IMR-90 (cell line): Measurements from ENCODE around the gene CCT5. TPM values are rescaled to one million over a fixed set of nuclear protein-coding genes. Genes with fewer than 3 reads are reported as not detected.

ENCODE experiments used
- ATAC-seq: fragments of 200-7000 bp; cut with Tn5 transposase; 2 replicates; pipeline ENCODE4 v1.9.1; 2020; ENCODE audit warnings: low read depth, mild to moderate bottlenecking, moderate library complexity
- BruUV-seq: library from RNA; stranded (reverse); fragments of 400-500 nt; replicated peaks from 2 replicates; lab custom pipeline; 2021; lab: Mats Ljungman, UMichigan
- CTCF ChIA-PET: fragments of 300-600 bp; formaldehyde crosslinking; extraction: SDS; loops from one replicate; lab custom pipeline; 2021; ENCODE audit warnings: antibody characterized with exemption; lab: Yijun Ruan, JAX
- POLR2A ChIA-PET: fragments of 300-600 bp; sonication (Branson Sonifier 250); formaldehyde crosslinking; loops from one replicate; lab custom pipeline; 2022; ENCODE audit warnings: antibody characterized with exemption; ENCODE audit not compliant: unreplicated experiment; lab: Charles Lee
- DNase-seq: peaks from one replicate; pipeline ENCODE4 v3.0.0; 2013
- H2AFZ ChIP-seq: replicated peaks from 2 replicates; pipeline ENCODE3; 2013; ENCODE audit warnings: low read length, mild to moderate bottlenecking; ENCODE audit not compliant: poor library complexity
- H2AK5ac ChIP-seq: 2 replicates; pipeline ENCODE4 v1.6.1; 2013; ENCODE audit warnings: low read depth, low read length, inconsistent platforms
- H2AK9ac ChIP-seq: replicated peaks from 2 replicates; pipeline ENCODE3; 2013; ENCODE audit warnings: mild to moderate bottlenecking, low read depth, low read length, moderate library complexity; ENCODE audit not compliant: poor library complexity
- H2BK120ac ChIP-seq: 2 replicates; pipeline ENCODE4 v1.6.1; 2013; ENCODE audit warnings: low read depth, low read length, inconsistent platforms
- H2BK15ac ChIP-seq: 3 replicates; pipeline ENCODE4 v1.6.1; 2013; ENCODE audit warnings: low read depth, low read length, inconsistent platforms
- H2BK20ac ChIP-seq: 2 replicates; pipeline ENCODE4 v1.6.1; 2013; ENCODE audit warnings: low read depth, mild to moderate bottlenecking, inconsistent platforms, low read length, moderate library complexity
- H2BK5ac ChIP-seq: 2 replicates; pipeline ENCODE4 v1.6.1; 2013; ENCODE audit warnings: mild to moderate bottlenecking, low read depth, low read length, inconsistent platforms; ENCODE audit not compliant: poor library complexity, severe bottlenecking
- H3K14ac ChIP-seq: replicated peaks from 2 replicates; pipeline ENCODE4 v1.6.1; 2013; ENCODE audit warnings: low read depth, low read length, inconsistent platforms
- H3K18ac ChIP-seq: 2 replicates; pipeline ENCODE4 v1.6.1; 2013; ENCODE audit warnings: low read depth, low read length, control low read depth
- H3K23ac ChIP-seq: 2 replicates; pipeline ENCODE4 v1.6.1; 2013; ENCODE audit warnings: low read depth, low read length, inconsistent platforms
- H3K27ac ChIP-seq: 2 replicates; pipeline ENCODE4 v1.5.1; 2013; ENCODE audit warnings: mild to moderate bottlenecking, control low read depth, low read length; ENCODE audit not compliant: insufficient read depth
- H3K27me3 ChIP-seq: 2 replicates; pipeline ENCODE4 v1.6.1; 2013; ENCODE audit warnings: low read length; ENCODE audit not compliant: control insufficient read depth, insufficient read depth
- H3K36me3 ChIP-seq: 2 replicates; pipeline ENCODE4 v1.6.1; 2013; ENCODE audit warnings: low read length, mixed read lengths; ENCODE audit not compliant: control insufficient read depth, insufficient read depth
- H3K4ac ChIP-seq: 2 replicates; pipeline ENCODE4 v1.6.1; 2013; ENCODE audit warnings: low read depth, low read length, inconsistent platforms
- H3K4me1 ChIP-seq: 2 replicates; pipeline ENCODE4 v1.6.1; 2013; ENCODE audit warnings: low read length, mixed read lengths; ENCODE audit not compliant: control insufficient read depth, insufficient read depth
- H3K4me2 ChIP-seq: 2 replicates; pipeline ENCODE4 v1.6.1; 2013; ENCODE audit warnings: low read depth, mild to moderate bottlenecking, control low read depth, low read length, moderate library complexity
- H3K4me3 ChIP-seq: 2 replicates; pipeline ENCODE4 v1.5.1; 2013; ENCODE audit warnings: low read depth, mild to moderate bottlenecking, control low read depth, low read length, moderate library complexity; ENCODE audit not compliant: insufficient read depth
- H3K56ac ChIP-seq: 2 replicates; pipeline ENCODE4 v1.6.1; 2013; ENCODE audit warnings: low read length, inconsistent platforms; ENCODE audit not compliant: insufficient read depth; ENCODE audit errors: extremely low read depth
- H3K79me1 ChIP-seq, 2 experiments: 2 replicates each; pipeline ENCODE4 v1.6.1; 2013; ENCODE audit warnings: low read length in 2 of 2, inconsistent platforms in 1 of 2, low read depth in 1 of 2
- H3K9ac ChIP-seq: 2 replicates; pipeline ENCODE4 v1.6.1; 2013; ENCODE audit warnings: low read depth, low read length, control low read depth
- H3K9me1 ChIP-seq: 2 replicates; pipeline ENCODE4 v1.6.1; 2013; ENCODE audit warnings: low read length, inconsistent platforms; ENCODE audit not compliant: insufficient read depth
- H3K9me3 ChIP-seq: 2 replicates; pipeline ENCODE4 v1.6.1; 2013; ENCODE audit warnings: low read length; ENCODE audit not compliant: control insufficient read depth, insufficient read depth
- H4K20me1 ChIP-seq: 2 replicates; pipeline ENCODE4 v1.6.1; 2013; ENCODE audit warnings: low read length, inconsistent platforms; ENCODE audit not compliant: insufficient read depth
- H4K5ac ChIP-seq: 2 replicates; pipeline ENCODE4 v1.6.1; 2013; ENCODE audit warnings: mild to moderate bottlenecking, low read depth, low read length, control low read depth
- H4K8ac ChIP-seq, 2 experiments: 2 replicates each; pipeline ENCODE4 v1.6.1; 2013; ENCODE audit warnings: low read depth in 2 of 2, low read length in 2 of 2, control low read depth in 1 of 2, inconsistent platforms in 1 of 2
- H4K91ac ChIP-seq: 2 replicates; pipeline ENCODE4 v1.6.1; 2013; ENCODE audit warnings: low read depth, low read length, inconsistent platforms; ENCODE audit not compliant: insufficient read depth
- BHLHE40 ChIP-seq: fragments of 150-350 bp; IDR thresholded peaks from 2 replicates; pipeline ENCODE4 v1.6.1; 2016; ENCODE audit warnings: mild to moderate bottlenecking, low read depth, low read length
- CEBPB ChIP-seq: IDR thresholded peaks from 2 replicates; pipeline ENCODE4 v1.6.1; 2012; ENCODE audit warnings: low read depth, low read length, improper control_type of control experiment
- CHD1 ChIP-seq: IDR thresholded peaks from 2 replicates; pipeline ENCODE4 v1.6.1; 2012; ENCODE audit warnings: low read depth, low read length, improper control_type of control experiment
- FOS ChIP-seq: fragments of 150-350 bp; IDR thresholded peaks from 2 replicates; pipeline ENCODE4 v1.6.1; 2016; ENCODE audit warnings: low read depth, low read length
- MAFK ChIP-seq: IDR thresholded peaks from 2 replicates; pipeline ENCODE4 v1.6.1; 2012; ENCODE audit warnings: low read depth, low read length, improper control_type of control experiment
- MAZ ChIP-seq: IDR thresholded peaks from 2 replicates; pipeline ENCODE4 v1.6.1; 2012; ENCODE audit warnings: low read depth, mild to moderate bottlenecking, low read length, improper control_type of control experiment, moderate library complexity, borderline replicate concordance
- MXI1 ChIP-seq: IDR thresholded peaks from 2 replicates; pipeline ENCODE4 v1.6.1; 2012; ENCODE audit warnings: low read depth, mild to moderate bottlenecking, low read length, moderate library complexity, borderline replicate concordance
- NFE2L2 ChIP-seq: fragments of 150-350 bp; IDR thresholded peaks from 2 replicates; pipeline ENCODE4 v1.6.1; 2016; ENCODE audit warnings: low read depth, mild to moderate bottlenecking, low read length
- POLR2A ChIP-seq: IDR thresholded peaks from 2 replicates; pipeline ENCODE4 v1.6.1; 2012; ENCODE audit warnings: mild to moderate bottlenecking, low read depth, low read length
- RAD21 ChIP-seq: IDR thresholded peaks from 2 replicates; pipeline ENCODE4 v1.6.1; 2012; ENCODE audit warnings: low read length, improper control_type of control experiment
- RCOR1 ChIP-seq: IDR thresholded peaks from 2 replicates; pipeline ENCODE4 v1.6.1; 2012; ENCODE audit warnings: mild to moderate bottlenecking, low read length, improper control_type of control experiment; ENCODE audit not compliant: insufficient replicate concordance
- RFX5 ChIP-seq: IDR thresholded peaks from 2 replicates; pipeline ENCODE4 v1.8.0; 2012; ENCODE audit warnings: low read depth, mild to moderate bottlenecking, low read length, moderate library complexity
- SMC3 ChIP-seq: fragments of 150-350 bp; IDR thresholded peaks from 2 replicates; pipeline ENCODE4 v1.6.1; 2016; ENCODE audit warnings: low read depth, mild to moderate bottlenecking, antibody characterized with exemption, low read length, moderate library complexity
- WGBS, 2 experiments: methylation state at CpG; one replicate each; pipeline versions ENCODE4 v1.1.5 to v1.1.7; 2013; ENCODE audit warnings: missing lambda C conversion rate in 2 of 2; ENCODE audit not compliant: insufficient read length in 1 of 2; ENCODE audit errors: extremely low coverage in 2 of 2; 5-methylcytosine and 5-hydroxymethylcytosine counted together
- dilution Hi-C: fragments of 300-500 bp; cut with HindIII; formaldehyde crosslinking; loops from one replicate; pipeline ENCODE4 v1.14.3; 2018; ENCODE audit warnings: low sequenced_read_pairs; ENCODE audit not compliant: unreplicated experiment
- in situ Hi-C: fragments of 300-500 bp; cut with MboI; formaldehyde crosslinking; loops from 3 replicates; pipeline ENCODE4 v1.14.3; 2019; ENCODE audit warnings: low sequenced_read_pairs, inconsistent platforms, mixed read lengths
- intact Hi-C: fragments of 100-400 bp; cut with micrococcal nuclease; formaldehyde crosslinking; loops from 2 replicates; pipeline ENCODE4 v1.10.0; 2022
- polyA plus RNA-seq, 3 experiments: library from polyadenylated mRNA; depleted of rRNA; stranded (reverse); fragments of >200 nt; gene quantifications; 2 replicates each; pipeline ENCODE4 v1.2.3, GENCODE V29; 2012; ENCODE audit warnings: low replicate concordance in 1 of 3
- total RNA-seq: library from RNA; depleted of rRNA; stranded (reverse); fragments of >200 nt; gene quantifications from 2 replicates; pipeline ENCODE4 v1.2.3, GENCODE V29; 2012
- TF ChIP-seq, protein P1 (sequence below): fragments of 150-350 bp; IDR thresholded peaks from 2 replicates; pipeline ENCODE4 v1.6.1; 2016; ENCODE audit warnings: low read depth, mild to moderate bottlenecking, low read length, moderate library complexity, borderline replicate concordance
- TF ChIP-seq, protein P2 (sequence below): fragments of 150-350 bp; IDR thresholded peaks from 2 replicates; pipeline ENCODE4 v1.6.1; 2017; ENCODE audit warnings: mild to moderate bottlenecking, antibody characterized with exemption, low read length, low read depth
- TF ChIP-seq, protein P3 (sequence below): conservative IDR thresholded peaks from 2 replicates; pipeline ENCODE4 v1.5.1; 2012; ENCODE audit warnings: mild to moderate bottlenecking, low read depth, low read length, improper control_type of control experiment

CCT5 gene
- total and polyA plus RNA-seq, 2 of the 4 experiments (the other 2 are of a cell fraction): 358 to 481 TPM

DNA sequence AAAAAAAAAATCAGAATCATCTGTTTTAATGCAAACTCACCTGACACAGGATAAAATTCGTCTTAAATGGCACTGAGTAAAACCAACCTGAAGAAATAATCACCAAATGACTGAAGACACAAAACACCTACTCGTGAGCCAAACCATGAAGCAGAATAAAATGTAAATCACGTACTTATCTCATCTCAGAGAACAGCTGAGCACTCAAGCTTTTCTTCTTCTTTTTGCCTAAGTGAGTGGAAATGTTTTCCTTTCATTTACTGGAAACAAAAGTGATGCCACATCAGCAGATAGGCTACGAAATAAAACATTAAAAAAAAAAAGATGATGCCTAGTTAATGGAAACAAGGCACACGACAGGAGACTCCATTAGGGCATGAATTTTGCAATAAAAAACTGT, 36.8 kb upstream of the CCT5 start:
- Histone ChIP-seq H3K27me3 (no peaks in the 10 kb centered on the region), H2AK9ac (no peak overlapping the region), H3K56ac (no peak overlapping the region), H3K4ac (no peak overlapping the region), H3K18ac (no peak overlapping the region), H3K79me1 (no peaks in the 10 kb centered on the region), H4K91ac (no peak overlapping the region), H2BK120ac (peak overlapping the region; percentile 56; the same call in 1 of the 2 replicates), H4K20me1 (no peaks in the 10 kb centered on the region), H3K9me1 (peaks cover 3% of the 10 kb centered on the region; the same call in 1 of the 2 replicates), H3K4me1 (no peaks in the 10 kb centered on the region), H2AFZ (no peak overlapping the region), H3K14ac (no peak overlapping the region), H4K8ac (no peak overlapping the region), H2BK20ac (peak overlapping the region; percentile 34; the same call in 1 of the 2 replicates), H2AK5ac (no peak overlapping the region; the same call in 1 of the 2 replicates), H3K36me3 (no peaks in the 10 kb centered on the region), H3K4me2 (no peak overlapping the region), H3K9ac (no peak overlapping the region), H2BK15ac (no peak overlapping the region), H3K9me3 (no peaks in the 10 kb centered on the region), H2BK5ac (no peak overlapping the region), H4K5ac (no peak overlapping the region), H3K23ac (no peak overlapping the region), H3K4me3 (no peak overlapping the region), H3K27ac (no peak overlapping the region)
- TF ChIP-seq SMC3 (no peak), MAFK (no peak), RCOR1 (no peak), MXI1 (no peak), CEBPB (no peak), CHD1 (no peak), POLR2A (no peak), RAD21 (no peak), FOS (no peak), RFX5 (no peak), MAZ (no peak), BHLHE40 (no peak), NFE2L2 (no peak)
- TF ChIP-seq, protein P1, sequence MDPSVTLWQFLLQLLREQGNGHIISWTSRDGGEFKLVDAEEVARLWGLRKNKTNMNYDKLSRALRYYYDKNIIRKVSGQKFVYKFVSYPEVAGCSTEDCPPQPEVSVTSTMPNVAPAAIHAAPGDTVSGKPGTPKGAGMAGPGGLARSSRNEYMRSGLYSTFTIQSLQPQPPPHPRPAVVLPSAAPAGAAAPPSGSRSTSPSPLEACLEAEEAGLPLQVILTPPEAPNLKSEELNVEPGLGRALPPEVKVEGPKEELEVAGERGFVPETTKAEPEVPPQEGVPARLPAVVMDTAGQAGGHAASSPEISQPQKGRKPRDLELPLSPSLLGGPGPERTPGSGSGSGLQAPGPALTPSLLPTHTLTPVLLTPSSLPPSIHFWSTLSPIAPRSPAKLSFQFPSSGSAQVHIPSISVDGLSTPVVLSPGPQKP: no peak
- TF ChIP-seq, protein P2, sequence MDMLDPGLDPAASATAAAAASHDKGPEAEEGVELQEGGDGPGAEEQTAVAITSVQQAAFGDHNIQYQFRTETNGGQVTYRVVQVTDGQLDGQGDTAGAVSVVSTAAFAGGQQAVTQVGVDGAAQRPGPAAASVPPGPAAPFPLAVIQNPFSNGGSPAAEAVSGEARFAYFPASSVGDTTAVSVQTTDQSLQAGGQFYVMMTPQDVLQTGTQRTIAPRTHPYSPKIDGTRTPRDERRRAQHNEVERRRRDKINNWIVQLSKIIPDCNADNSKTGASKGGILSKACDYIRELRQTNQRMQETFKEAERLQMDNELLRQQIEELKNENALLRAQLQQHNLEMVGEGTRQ: no peak
- TF ChIP-seq, protein P3, sequence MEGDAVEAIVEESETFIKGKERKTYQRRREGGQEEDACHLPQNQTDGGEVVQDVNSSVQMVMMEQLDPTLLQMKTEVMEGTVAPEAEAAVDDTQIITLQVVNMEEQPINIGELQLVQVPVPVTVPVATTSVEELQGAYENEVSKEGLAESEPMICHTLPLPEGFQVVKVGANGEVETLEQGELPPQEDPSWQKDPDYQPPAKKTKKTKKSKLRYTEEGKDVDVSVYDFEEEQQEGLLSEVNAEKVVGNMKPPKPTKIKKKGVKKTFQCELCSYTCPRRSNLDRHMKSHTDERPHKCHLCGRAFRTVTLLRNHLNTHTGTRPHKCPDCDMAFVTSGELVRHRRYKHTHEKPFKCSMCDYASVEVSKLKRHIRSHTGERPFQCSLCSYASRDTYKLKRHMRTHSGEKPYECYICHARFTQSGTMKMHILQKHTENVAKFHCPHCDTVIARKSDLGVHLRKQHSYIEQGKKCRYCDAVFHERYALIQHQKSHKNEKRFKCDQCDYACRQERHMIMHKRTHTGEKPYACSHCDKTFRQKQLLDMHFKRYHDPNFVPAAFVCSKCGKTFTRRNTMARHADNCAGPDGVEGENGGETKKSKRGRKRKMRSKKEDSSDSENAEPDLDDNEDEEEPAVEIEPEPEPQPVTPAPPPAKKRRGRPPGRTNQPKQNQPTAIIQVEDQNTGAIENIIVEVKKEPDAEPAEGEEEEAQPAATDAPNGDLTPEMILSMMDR: no peak
- BruUV-seq: no TSS peak
- in situ Hi-C loops (no loop called here), dilution Hi-C loops (no loop called here), intact Hi-C loops (no loop called here)
- WGBS, 2 experiments: 100% methylated on average over 4 of the region's 5 CpGs; no CpG with 5 or more reads in 1 of the 2 experiments
- no peak for ATAC-seq
- ChIA-PET CTCF (no interaction called here), POLR2A (interaction anchor here (0.7 kb wide), 1 partner anchor 9 kb away, joined by 3 read pairs; no protein-coding TSS in a partner anchor)
- DNase-seq: no peak
